ENCODE measurements around the gene GCNT1. TPM values are rescaled to one million over a fixed set of nuclear protein-coding genes. Genes with fewer than 3 reads are reported as not detected.

GCNT1 gene
- total RNA-seq, 1 experiment from 2014 or later: 0.28 TPM

GRCh38 chr9:76463211-76463610, 4.2 kb downstream of the GCNT1 start:
- in situ Hi-C loops (cut with HindIII; ENCODE audit: low pct_unique_long_range_greater_than_20kb, low sequenced_read_pairs) (no loop called here), intact Hi-C loops (cut with micrococcal nuclease; ENCODE audit: unreplicated experiment) (no loop called here)
- BruUV-seq (replicated peaks): no TSS peak
- Histone ChIP-seq H3K9me3 (ENCODE audit: control insufficient read depth, insufficient read depth, low read depth, low read length) (no peaks in the 10 kb centered on the region), H3K27ac (ENCODE audit: low read length) (no peak overlapping the region), H3K4me3 (ENCODE audit: low read depth in 2 of 2, low read length in 2 of 2) (no peak overlapping the region), H3K27me3 (ENCODE audit: control insufficient read depth, insufficient read depth, low read length) (no peaks in the 10 kb centered on the region; the same call in 1 of the 2 replicates), H3K36me3 (ENCODE audit: control insufficient read depth, insufficient read depth, low read length) (peaks cover 3% of the 10 kb centered on the region; the same call in 1 of the 2 replicates), H3K4me1 (ENCODE audit: control insufficient read depth, insufficient read depth, low read length) (peaks cover 5% of the 10 kb centered on the region; the same call in 1 of the 2 replicates)
- CTCF ChIA-PET: no interaction called here
- ATAC-seq (no peak), DNase-seq (ENCODE audit: low read depth, low spot score) (no peak)
- POLR2A ChIA-PET: no interaction called here
- no peak for TF ChIP-seq TCF7L2 (IDR thresholded peaks at IDR 0.05; ENCODE audit: low read depth, low read length)
- TF ChIP-seq REST (IDR thresholded peaks at IDR 0.05; ENCODE audit: insufficient read depth in 1 of 2, low read depth in 2 of 2, low read length in 1 of 2): no peak
- TF ChIP-seq SIN3A (IDR thresholded peaks at IDR 0.05; ENCODE audit: borderline replicate concordance, insufficient read depth, low read depth, low read length): no peak
- TF ChIP-seq POLR2AphosphoS5 (IDR thresholded peaks at IDR 0.05; ENCODE audit: low read depth, low read length): no peak
- TF ChIP-seq CTCF (IDR thresholded peaks at IDR 0.05): no peak

- H3K4me1 ChIP-seq (ENCODE audit: control insufficient read depth, insufficient read depth, low read length): peaks cover 5% of the 10 kb centered on the region; the same call in 1 of the 2 replicates
- ChIA-PET POLR2A (no interaction called here), CTCF (no interaction called here)
- no peak for ATAC-seq
- H3K4me3 ChIP-seq (ENCODE audit: low read depth in 2 of 2, low read length in 2 of 2): no peak overlapping the region
- BruUV-seq (replicated peaks): no TSS peak
- intact Hi-C loops (cut with micrococcal nuclease; ENCODE audit: unreplicated experiment): no loop called here
- no peaks in the 10 kb centered on the region for H3K9me3 ChIP-seq (ENCODE audit: control insufficient read depth, insufficient read depth, low read depth, low read length)
- H3K36me3 ChIP-seq (ENCODE audit: control insufficient read depth, insufficient read depth, low read length): no peaks in the 10 kb centered on the region; the same call in 1 of the 2 replicates
- H3K27ac ChIP-seq (ENCODE audit: low read length): no peak overlapping the region
- TF ChIP-seq TCF7L2 (IDR thresholded peaks at IDR 0.05; ENCODE audit: low read depth, low read length) (no peak), CTCF (IDR thresholded peaks at IDR 0.05) (no peak), REST (IDR thresholded peaks at IDR 0.05; ENCODE audit: insufficient read depth in 1 of 2, low read depth in 2 of 2, low read length in 1 of 2) (no peak), POLR2AphosphoS5 (IDR thresholded peaks at IDR 0.05; ENCODE audit: low read depth, low read length) (no peak), SIN3A (IDR thresholded peaks at IDR 0.05; ENCODE audit: borderline replicate concordance, insufficient read depth, low read depth, low read length) (no peak)
- in situ Hi-C loops (cut with HindIII; ENCODE audit: low pct_unique_long_range_greater_than_20kb, low sequenced_read_pairs): no loop called here
- no peak for DNase-seq (ENCODE audit: low read depth, low spot score)
- no peaks in the 10 kb centered on the region for H3K27me3 ChIP-seq (ENCODE audit: control insufficient read depth, insufficient read depth, low read length)
Measured at GRCh38 chr9:76464706-76465105, 5.7 kb downstream of the GCNT1 start.

Measured in Panc1 (cell line).